ENCODE data around the gene CDHR4.

DNA sequence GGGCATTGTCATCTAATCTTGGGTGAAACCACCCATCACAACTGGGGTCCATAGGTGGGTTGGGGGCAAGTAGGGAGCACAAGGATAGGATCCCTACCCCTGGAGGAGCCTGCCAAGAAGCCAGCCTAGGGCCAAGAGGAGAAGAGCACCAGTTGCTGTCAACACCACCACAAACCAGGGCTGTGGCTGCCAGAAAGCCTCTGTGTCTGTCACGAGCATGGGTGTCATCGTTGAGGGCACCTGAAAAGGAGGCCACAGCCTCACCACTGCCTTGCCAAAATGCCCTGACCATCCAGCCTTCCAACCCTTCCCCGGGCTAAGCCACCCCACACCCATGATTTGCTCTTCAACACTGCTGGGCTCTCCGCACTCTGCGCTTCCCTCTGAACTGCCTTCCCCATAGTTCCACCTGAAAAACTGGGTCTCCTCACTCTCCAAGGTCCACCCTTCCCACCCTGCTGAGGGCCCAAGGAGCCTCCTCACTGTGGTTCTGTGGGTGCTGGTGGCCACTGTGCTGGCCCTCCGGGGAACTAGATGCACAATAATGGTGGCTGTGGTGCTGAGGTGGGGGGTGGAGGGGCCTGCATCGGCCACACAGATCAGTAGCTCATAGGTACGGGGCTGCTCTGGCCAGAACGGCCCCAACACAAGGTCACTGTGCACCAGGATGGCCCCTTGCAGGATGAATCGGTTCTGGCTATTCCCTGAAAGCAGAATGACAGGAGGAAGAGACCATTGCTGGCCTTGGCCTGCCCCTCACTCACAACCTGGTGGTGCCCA lies 7.1 kb downstream of the CDHR4 start:
- TF ChIP-seq POLR2A (IDR thresholded peaks at IDR 0.05), result no peak
- TF ChIP-seq, protein P1, sequence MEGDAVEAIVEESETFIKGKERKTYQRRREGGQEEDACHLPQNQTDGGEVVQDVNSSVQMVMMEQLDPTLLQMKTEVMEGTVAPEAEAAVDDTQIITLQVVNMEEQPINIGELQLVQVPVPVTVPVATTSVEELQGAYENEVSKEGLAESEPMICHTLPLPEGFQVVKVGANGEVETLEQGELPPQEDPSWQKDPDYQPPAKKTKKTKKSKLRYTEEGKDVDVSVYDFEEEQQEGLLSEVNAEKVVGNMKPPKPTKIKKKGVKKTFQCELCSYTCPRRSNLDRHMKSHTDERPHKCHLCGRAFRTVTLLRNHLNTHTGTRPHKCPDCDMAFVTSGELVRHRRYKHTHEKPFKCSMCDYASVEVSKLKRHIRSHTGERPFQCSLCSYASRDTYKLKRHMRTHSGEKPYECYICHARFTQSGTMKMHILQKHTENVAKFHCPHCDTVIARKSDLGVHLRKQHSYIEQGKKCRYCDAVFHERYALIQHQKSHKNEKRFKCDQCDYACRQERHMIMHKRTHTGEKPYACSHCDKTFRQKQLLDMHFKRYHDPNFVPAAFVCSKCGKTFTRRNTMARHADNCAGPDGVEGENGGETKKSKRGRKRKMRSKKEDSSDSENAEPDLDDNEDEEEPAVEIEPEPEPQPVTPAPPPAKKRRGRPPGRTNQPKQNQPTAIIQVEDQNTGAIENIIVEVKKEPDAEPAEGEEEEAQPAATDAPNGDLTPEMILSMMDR (IDR thresholded peaks at IDR 0.05 in 8 of 11, conservative IDR thresholded peaks at IDR 0.05 in 3 of 11), result no peak
- TF ChIP-seq POLR2AphosphoS5 (IDR thresholded peaks at IDR 0.05), result no peak
